Endodermal cell (in vitro differentiated cells): ENCODE results near the gene H6PD. TPM values are rescaled to one million over a fixed set of nuclear protein-coding genes. Genes with fewer than 3 reads are reported as not detected.

Source experiments
- DNase-seq: peaks from one replicate; pipeline ENCODE4 v3.0.0-alpha.2; 2017
- H3K27ac ChIP-seq: 2 replicates; pipeline ENCODE4 v1.5.1; 2013; ENCODE audit warnings: mild to moderate bottlenecking, low read depth, low read length, moderate library complexity
- H3K27me3 ChIP-seq: 2 replicates; pipeline ENCODE4 v1.6.1; 2013; ENCODE audit warnings: mild to moderate bottlenecking, low read length, moderate library complexity; ENCODE audit not compliant: insufficient read depth, control insufficient read depth, poor library complexity, severe bottlenecking
- H3K36me3 ChIP-seq: 2 replicates; pipeline ENCODE4 v1.7.0; 2013; ENCODE audit warnings: mild to moderate bottlenecking, low read length, moderate library complexity; ENCODE audit not compliant: control insufficient read depth, insufficient read depth
- H3K4me1 ChIP-seq: one replicate; pipeline ENCODE4 v1.7.0; 2013; ENCODE audit warnings: low read length; ENCODE audit not compliant: control insufficient read depth, insufficient read depth
- H3K4me3 ChIP-seq: 2 replicates; pipeline ENCODE4 v1.5.1; 2013; ENCODE audit warnings: mild to moderate bottlenecking, low read length, moderate library complexity
- H3K9ac ChIP-seq: 2 replicates; pipeline ENCODE4 v1.6.1; 2013; ENCODE audit warnings: mild to moderate bottlenecking, low read length, moderate library complexity; ENCODE audit not compliant: poor library complexity, severe bottlenecking; ENCODE audit errors: extremely low read depth
- H3K9me3 ChIP-seq: 2 replicates; pipeline ENCODE4 v1.6.1; 2013; ENCODE audit warnings: mild to moderate bottlenecking, low read length, moderate library complexity; ENCODE audit not compliant: control insufficient read depth
- H3K27ac Mint-ChIP-seq: 2 replicates; pipeline ENCODE4 v1.8.0; 2020; ENCODE audit warnings: mixed read lengths
- H3K27me3 Mint-ChIP-seq: 2 replicates; pipeline ENCODE4 v1.8.0; 2021; ENCODE audit warnings: mild to moderate bottlenecking, mixed read lengths; ENCODE audit not compliant: insufficient read depth
- H3K36me3 Mint-ChIP-seq: 2 replicates; pipeline ENCODE4 v1.8.0; 2020; ENCODE audit warnings: low read depth, mixed read lengths
- H3K4me1 Mint-ChIP-seq: 2 replicates; pipeline ENCODE4 v1.8.0; 2020; ENCODE audit warnings: mixed read lengths
- H3K4me3 Mint-ChIP-seq: 2 replicates; pipeline ENCODE4 v1.8.0; 2020; ENCODE audit warnings: mild to moderate bottlenecking, moderate library complexity, mixed read lengths
- H3K9me3 Mint-ChIP-seq: 2 replicates; pipeline ENCODE4 v1.8.0; 2020; ENCODE audit warnings: mild to moderate bottlenecking, mixed read lengths
- CTCF ChIP-seq: fragments of 200-600 bp; sonication (generic); conservative IDR thresholded peaks from 2 replicates; pipeline ENCODE4 v1.5.0; 2021; ENCODE audit warnings: antibody characterized with exemption, mild to moderate bottlenecking
- WGBS, 2 experiments: methylation state at CpG; one replicate each; pipeline versions ENCODE4 v1.1.5 to v1.1.7; 2013; ENCODE audit warnings: missing lambda C conversion rate in 2 of 2, mixed read lengths in 1 of 2; ENCODE audit not compliant: insufficient coverage in 1 of 2, insufficient read length in 1 of 2; 5-methylcytosine and 5-hydroxymethylcytosine counted together
- total RNA-seq, 2 donors: library from RNA; stranded (reverse); fragmentation: NEBNext Ultra II Directional in 1 of 2; extraction: Animal tissue kit (Norgen Biotek cat#: 25700) in 1 of 2; gene quantifications; 2 replicates in 1 of 2; 3 replicates in 1 of 2; pipeline ENCODE4 v1.2.1, GENCODE V29; 2021

Gene H6PD
- total RNA-seq, 2 donors from 2014 or later: 21.5 to 34.4 TPM

GRCh38 chr1:9245230-9245619 lies 10.7 kb downstream of the H6PD start:
- H3K36me3 ChIP-seq: no peaks in the 10 kb centered on the region
- H3K27me3 ChIP-seq: no peaks in the 10 kb centered on the region
- H3K36me3 Mint-ChIP-seq: peaks cover 8% of the 10 kb centered on the region
- no peak for DNase-seq
- H3K4me3 ChIP-seq: no peak overlapping the region
- peaks cover 38% of the 10 kb centered on the region for H3K4me1 Mint-ChIP-seq
- no peak overlapping the region for H3K27ac ChIP-seq
- H3K4me3 Mint-ChIP-seq: no peak overlapping the region
- no peak overlapping the region for H3K27ac Mint-ChIP-seq
- WGBS, 2 experiments: 95 to 99% methylated on average over 10 to 15 of the region's 15 CpGs
- TF ChIP-seq CTCF: no peak
- H3K4me1 ChIP-seq: peaks cover 23% of the 10 kb centered on the region
- H3K9me3 ChIP-seq: no peaks in the 10 kb centered on the region
- H3K9ac ChIP-seq: no peak overlapping the region
- H3K27me3 Mint-ChIP-seq: peaks cover 24% of the 10 kb centered on the region
- no peaks in the 10 kb centered on the region for H3K9me3 Mint-ChIP-seq

- Histone ChIP-seq H3K9ac (no peak overlapping the region), H3K27ac (no peak overlapping the region), H3K27me3 (no peaks in the 10 kb centered on the region), H3K4me3 (no peak overlapping the region), H3K4me1 (peaks cover 23% of the 10 kb centered on the region), H3K9me3 (no peaks in the 10 kb centered on the region), H3K36me3 (no peaks in the 10 kb centered on the region)
- peaks cover 22% of the 10 kb centered on the region for H3K27me3 Mint-ChIP-seq
- peaks cover 36% of the 10 kb centered on the region for H3K4me1 Mint-ChIP-seq
- H3K4me3 Mint-ChIP-seq: no peak overlapping the region
- no peak for TF ChIP-seq CTCF
- peaks cover 8% of the 10 kb centered on the region for H3K36me3 Mint-ChIP-seq
- H3K9me3 Mint-ChIP-seq: no peaks in the 10 kb centered on the region
- WGBS, 2 experiments: 96 to 98% methylated on average over 9 of the region's 9 CpGs
- H3K27ac Mint-ChIP-seq: no peak overlapping the region
- no peak for DNase-seq
Observed at GRCh38 chr1:9245661-9246060, 11.1 kb downstream of the H6PD start.

GRCh38 chr1:9246215-9246614 lies 11.6 kb downstream of the H6PD start:
- H3K36me3 Mint-ChIP-seq: peaks cover 8% of the 10 kb centered on the region
- no peak overlapping the region for H3K4me3 Mint-ChIP-seq
- no peak overlapping the region for H3K27ac ChIP-seq
- no peaks in the 10 kb centered on the region for H3K36me3 ChIP-seq
- H3K27me3 ChIP-seq: no peaks in the 10 kb centered on the region
- no peak overlapping the region for H3K4me3 ChIP-seq
- no peaks in the 10 kb centered on the region for H3K9me3 ChIP-seq
- H3K4me1 ChIP-seq: peaks cover 23% of the 10 kb centered on the region
- TF ChIP-seq CTCF: no peak
- H3K9ac ChIP-seq: no peak overlapping the region
- H3K27me3 Mint-ChIP-seq: peaks cover 19% of the 10 kb centered on the region
- no peak for DNase-seq
- H3K27ac Mint-ChIP-seq: no peak overlapping the region
- peaks cover 34% of the 10 kb centered on the region for H3K4me1 Mint-ChIP-seq
- 94 to 98% methylated on average over 4 to 5 of the region's 5 CpGs for WGBS, 2 experiments
- no peaks in the 10 kb centered on the region for H3K9me3 Mint-ChIP-seq
